Coronary artery (tissue), 2 donors: ENCODE measurements around the gene SALL3.
A peak's percentile ranks its signal among the peaks of the same experiment; 100 is the strongest.

Experiments
- DNase-seq: peaks from one replicate; pipeline ENCODE4 v3.0.0-alpha.2; 2017; ENCODE audit warnings: low spot score
- H3K27ac ChIP-seq, 2 donors: fragments of 200-600 bp; sonication (generic); one replicate each; pipeline ENCODE4 v1.5.1; 2016 to 2019
- H3K4me3 ChIP-seq: fragments of 200-600 bp; sonication (generic); 2 replicates; pipeline ENCODE4 v1.5.1; 2016; ENCODE audit warnings: mild to moderate bottlenecking, moderate library complexity
- TF ChIP-seq, protein P1 (sequence below): fragments of 200-600 bp; sonication (generic); IDR thresholded peaks from one replicate; pipeline ENCODE4 v1.5.1; 2019; ENCODE audit warnings: antibody characterized with exemption

SALL3 gene

GRCh38 chr18:78975292-78975691 lies 4.3 kb upstream of the SALL3 start:
- TF ChIP-seq, protein P1, sequence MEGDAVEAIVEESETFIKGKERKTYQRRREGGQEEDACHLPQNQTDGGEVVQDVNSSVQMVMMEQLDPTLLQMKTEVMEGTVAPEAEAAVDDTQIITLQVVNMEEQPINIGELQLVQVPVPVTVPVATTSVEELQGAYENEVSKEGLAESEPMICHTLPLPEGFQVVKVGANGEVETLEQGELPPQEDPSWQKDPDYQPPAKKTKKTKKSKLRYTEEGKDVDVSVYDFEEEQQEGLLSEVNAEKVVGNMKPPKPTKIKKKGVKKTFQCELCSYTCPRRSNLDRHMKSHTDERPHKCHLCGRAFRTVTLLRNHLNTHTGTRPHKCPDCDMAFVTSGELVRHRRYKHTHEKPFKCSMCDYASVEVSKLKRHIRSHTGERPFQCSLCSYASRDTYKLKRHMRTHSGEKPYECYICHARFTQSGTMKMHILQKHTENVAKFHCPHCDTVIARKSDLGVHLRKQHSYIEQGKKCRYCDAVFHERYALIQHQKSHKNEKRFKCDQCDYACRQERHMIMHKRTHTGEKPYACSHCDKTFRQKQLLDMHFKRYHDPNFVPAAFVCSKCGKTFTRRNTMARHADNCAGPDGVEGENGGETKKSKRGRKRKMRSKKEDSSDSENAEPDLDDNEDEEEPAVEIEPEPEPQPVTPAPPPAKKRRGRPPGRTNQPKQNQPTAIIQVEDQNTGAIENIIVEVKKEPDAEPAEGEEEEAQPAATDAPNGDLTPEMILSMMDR = no peak
- no peak for DNase-seq
- H3K4me3 ChIP-seq = no peak overlapping the region
- H3K27ac ChIP-seq = no peak overlapping the region

- Histone ChIP-seq H3K4me3 (no peak overlapping the region), H3K27ac (no peak overlapping the region)
- TF ChIP-seq, protein P1 = no peak
- no peak for DNase-seq
These were observed 3.8 kb upstream of the SALL3 start for GRCh38 chr18:78975699-78976335.

DNA sequence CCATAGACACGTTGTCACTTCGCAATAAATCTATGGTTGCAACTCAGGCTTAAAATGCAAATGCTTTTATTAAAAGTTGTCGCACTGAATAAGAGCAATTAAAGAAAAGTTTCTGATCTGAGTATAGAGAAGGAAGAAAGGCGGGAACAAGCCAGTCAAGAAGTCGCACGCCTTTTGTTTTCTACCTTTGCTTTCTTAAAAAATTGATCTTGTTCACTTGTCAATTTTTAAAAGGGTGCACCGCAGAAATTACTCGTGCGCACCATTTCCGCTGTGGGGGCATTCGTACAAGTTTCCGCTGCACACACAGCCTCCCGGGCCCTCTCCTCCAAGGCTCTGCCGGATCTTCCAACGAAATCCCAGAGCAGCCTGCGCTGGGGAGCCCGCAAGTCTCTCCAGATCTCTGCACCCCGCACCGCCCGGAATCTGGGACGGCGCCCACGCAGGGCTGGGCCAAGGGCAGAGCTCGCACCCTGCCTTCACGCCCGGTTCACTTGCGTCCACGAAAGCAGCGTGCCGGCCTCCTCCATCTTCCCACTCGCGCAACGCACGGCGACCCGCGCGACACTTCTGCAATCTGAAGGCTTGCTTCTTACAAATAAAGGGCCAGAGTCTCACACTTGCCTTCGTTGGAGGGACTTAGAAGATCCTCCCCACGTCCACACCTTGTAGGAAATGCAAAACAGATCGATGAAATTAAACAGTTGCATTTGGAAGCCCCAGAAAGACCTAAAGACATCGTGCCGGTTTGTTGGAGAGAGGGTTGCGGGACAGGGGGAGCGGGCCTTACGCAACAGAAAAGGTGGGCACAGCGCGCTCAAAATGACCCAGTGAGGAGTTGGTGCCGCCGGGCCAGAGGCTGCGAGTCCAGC lies 2.6 kb upstream of the SALL3 start:
- no peak for DNase-seq
- Histone ChIP-seq H3K4me3 (no peak overlapping the region), H3K27ac (no peak overlapping the region)
- TF ChIP-seq, protein P1 = no peak

- TF ChIP-seq, protein P1 = no peak
- Histone ChIP-seq H3K4me3 (no peak overlapping the region), H3K27ac (no peak overlapping the region)
- DNase-seq = no peak
These were observed 1.8 kb upstream of the SALL3 start for GRCh38 chr18:78977637-78978348.

DNA sequence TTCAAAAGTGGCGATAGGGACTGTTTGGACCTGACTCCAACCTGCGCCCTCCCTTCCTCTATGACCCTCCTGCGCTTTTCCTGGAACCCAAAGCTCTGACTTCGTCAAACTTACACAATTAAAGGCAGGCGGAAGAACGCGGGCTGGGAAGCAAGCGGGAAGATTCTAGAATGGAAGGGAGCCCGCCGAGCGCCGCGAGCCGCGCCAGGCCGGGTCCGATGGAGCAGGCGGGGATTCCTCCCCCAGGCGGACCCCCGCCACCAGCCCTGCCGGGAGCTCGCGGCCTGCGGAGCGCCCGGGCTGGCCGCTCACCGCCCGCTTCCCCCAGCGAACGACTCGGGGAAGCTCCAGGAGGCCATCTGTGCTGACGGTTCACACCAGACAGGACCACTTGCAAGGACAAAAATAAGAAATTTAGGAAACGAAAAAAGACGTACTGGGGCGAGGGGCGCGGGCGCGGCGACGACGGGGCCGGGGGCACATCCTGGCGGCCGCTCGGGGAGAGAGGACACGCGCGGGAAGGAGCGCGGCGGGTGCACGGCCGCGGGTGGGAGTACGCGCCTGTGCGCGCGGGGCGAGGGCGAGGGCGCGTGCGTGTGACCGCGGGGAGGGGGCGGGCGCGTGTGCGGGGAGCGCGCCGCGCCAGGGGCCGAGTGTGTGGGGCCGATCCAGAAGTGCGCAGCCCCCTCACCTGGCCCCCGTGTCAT lies 1.1 kb upstream of the SALL3 start:
- Histone ChIP-seq H3K4me3 (peak overlapping the region; percentile 49), H3K27ac (no peak overlapping the region)
- DNase-seq = no peak
- TF ChIP-seq, protein P1 = no peak

DNA sequence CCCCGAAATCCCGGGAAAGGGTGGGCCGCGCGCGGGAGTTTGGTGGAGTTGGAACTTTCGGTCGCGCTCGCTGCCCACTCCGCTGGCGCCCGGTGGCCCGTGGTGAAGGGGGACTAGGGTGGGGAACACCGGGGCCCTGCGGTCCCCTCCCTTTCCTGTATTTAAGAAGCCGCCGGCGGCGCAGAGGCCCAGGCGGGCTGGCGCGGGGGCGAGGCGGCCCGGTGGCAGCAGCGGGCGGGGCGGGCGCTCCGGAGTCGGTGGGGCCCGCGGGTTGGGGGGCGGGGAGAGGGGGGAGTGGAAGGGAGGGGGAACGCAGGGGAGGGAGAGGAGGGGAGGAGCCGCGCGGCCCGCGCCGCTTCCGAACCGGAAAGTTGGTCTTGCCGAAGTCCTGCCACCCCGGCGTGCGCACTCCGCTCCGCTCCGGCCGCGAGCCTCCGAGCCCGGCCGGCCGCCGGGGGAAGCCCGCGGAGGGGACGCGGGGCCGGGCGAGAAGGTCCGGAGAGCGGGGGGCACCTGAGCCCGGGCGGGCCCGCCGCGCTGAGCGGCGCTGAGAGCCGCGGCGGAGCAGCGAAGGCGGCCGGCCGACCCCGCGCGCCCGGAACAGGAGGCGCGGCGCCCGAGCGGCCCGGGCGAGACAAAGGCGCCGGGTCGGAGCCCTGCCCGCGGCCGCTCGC lies 425 bp upstream of the SALL3 start:
- H3K4me3 ChIP-seq = peak overlapping the region; percentile 49
- no peak for DNase-seq

More for the DNA sequence above, 425 bp upstream of the SALL3 start:
- TF ChIP-seq, protein P1 = no peak
- H3K27ac ChIP-seq = no peak overlapping the region
